ENCODE results near the gene RNF167.

The RNF167 gene

DNA sequence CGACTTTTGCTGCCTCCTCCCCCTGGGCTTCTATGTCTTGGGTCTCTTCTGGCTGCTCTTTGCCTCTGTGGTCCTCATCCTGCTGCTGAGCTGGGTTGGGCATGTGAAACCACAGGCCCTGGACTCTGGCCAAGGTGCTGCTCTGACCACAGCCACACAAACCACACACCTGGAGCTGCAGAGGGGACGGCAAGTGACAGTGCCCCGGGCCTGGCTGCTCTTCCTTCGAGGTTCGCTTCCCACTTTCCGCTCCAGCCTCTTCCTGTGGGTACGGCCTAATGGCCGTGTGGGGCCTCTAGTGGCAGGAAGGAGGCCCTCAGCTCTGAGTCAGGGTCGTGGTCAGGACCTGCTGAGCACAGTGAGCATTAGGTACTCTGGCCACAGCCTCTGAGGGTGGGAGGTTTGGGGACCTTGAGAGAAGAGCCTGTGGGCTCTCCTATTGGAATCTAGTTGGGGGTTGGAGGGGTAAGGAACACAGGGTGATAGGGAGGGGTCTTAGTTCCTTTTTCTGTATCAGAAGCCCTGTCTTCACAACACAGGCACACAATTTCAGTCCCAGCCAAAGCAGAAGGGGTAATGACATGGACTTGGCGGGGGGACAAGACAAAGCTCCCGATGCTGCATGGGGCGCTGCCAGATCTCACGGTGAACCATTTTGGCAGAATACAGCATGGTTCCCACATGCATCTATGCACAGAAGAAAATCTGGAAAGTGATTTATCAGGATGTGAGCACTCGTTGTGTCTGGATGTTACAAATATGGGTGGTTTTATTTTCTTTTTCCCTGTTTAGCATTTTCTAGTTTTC is 5.7 kb upstream of the RNF167 start:
- H3K27ac ChIP-seq = peak overlapping the region; percentile 44
- TF ChIP-seq, protein P1, sequence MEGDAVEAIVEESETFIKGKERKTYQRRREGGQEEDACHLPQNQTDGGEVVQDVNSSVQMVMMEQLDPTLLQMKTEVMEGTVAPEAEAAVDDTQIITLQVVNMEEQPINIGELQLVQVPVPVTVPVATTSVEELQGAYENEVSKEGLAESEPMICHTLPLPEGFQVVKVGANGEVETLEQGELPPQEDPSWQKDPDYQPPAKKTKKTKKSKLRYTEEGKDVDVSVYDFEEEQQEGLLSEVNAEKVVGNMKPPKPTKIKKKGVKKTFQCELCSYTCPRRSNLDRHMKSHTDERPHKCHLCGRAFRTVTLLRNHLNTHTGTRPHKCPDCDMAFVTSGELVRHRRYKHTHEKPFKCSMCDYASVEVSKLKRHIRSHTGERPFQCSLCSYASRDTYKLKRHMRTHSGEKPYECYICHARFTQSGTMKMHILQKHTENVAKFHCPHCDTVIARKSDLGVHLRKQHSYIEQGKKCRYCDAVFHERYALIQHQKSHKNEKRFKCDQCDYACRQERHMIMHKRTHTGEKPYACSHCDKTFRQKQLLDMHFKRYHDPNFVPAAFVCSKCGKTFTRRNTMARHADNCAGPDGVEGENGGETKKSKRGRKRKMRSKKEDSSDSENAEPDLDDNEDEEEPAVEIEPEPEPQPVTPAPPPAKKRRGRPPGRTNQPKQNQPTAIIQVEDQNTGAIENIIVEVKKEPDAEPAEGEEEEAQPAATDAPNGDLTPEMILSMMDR (IDR thresholded peaks at IDR 0.05) = no peak

DNA sequence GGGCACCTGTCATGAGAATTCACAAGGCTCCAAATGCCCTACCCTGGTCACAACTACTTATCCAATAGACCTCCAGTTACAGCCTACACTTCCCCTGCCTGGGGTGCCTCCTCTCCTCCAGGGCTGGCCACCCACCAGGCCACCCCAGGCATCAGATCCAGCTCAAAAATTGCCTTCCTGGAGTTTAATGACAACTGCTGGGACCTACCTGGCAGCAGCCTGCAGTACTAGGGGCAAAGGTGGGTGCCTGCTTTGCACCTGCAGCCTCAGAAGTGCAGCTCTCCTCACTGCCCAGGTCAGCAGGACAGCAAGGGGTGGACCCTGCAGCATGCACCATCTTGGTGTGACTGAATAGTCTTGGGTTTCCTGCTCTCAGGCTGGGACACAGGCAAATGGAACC is 4.4 kb upstream of the RNF167 start:
- TF ChIP-seq, protein P1 (IDR thresholded peaks at IDR 0.05) = no peak
- no peak overlapping the region for H3K4me3 ChIP-seq (ENCODE audit: low read depth in 1 of 2, low read length in 1 of 2)
- peaks cover 31% of the 10 kb centered on the region for H3K36me3 ChIP-seq
- H3K27ac ChIP-seq = no peak overlapping the region
- H3K4me1 ChIP-seq (ENCODE audit: control insufficient read depth in 1 of 2, insufficient read depth in 1 of 2, low read depth in 1 of 2, low read length in 1 of 2) = peaks cover 27 to 48% of the 10 kb centered on the region in 2 experiments
- H3K27me3 ChIP-seq = peaks cover 16% of the 10 kb centered on the region
- H3K9me3 ChIP-seq = no peaks in the 10 kb centered on the region

More for the DNA sequence above, 5.7 kb upstream of the RNF167 start:
- no peak overlapping the region for H3K4me3 ChIP-seq (ENCODE audit: low read depth in 1 of 2, low read length in 1 of 2)
- no peaks in the 10 kb centered on the region for H3K9me3 ChIP-seq
- H3K27me3 ChIP-seq = peaks cover 16% of the 10 kb centered on the region
- H3K36me3 ChIP-seq = peaks cover 32% of the 10 kb centered on the region
- peaks cover 24 to 35% of the 10 kb centered on the region in 2 experiments for H3K4me1 ChIP-seq (ENCODE audit: control insufficient read depth in 1 of 2, insufficient read depth in 1 of 2, low read depth in 1 of 2, low read length in 1 of 2)

DNA sequence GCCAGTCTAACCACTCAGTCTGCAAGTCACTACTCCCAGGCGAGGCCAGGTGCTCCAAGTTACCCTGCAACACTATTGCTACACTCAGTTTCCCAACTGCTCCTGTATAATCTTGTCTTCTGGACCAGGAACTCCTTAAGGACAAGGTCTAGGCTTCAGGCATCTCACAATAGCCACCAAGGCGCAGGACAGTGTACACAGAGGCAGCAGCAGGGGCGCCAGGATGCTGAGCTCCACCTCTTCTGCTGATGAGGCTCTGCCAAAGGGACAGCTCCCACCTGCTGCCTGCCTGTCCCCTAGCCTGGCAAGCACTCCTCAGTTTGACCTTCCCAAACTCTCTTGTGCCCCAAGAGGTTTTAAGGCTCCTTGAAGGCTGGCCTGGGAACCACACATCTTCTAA is 3.6 kb upstream of the RNF167 start:
- H3K9me3 ChIP-seq = no peaks in the 10 kb centered on the region
- H3K27me3 ChIP-seq = peaks cover 16% of the 10 kb centered on the region
- H3K4me1 ChIP-seq (ENCODE audit: control insufficient read depth in 1 of 2, insufficient read depth in 1 of 2, low read depth in 1 of 2, low read length in 1 of 2) = peaks cover 35 to 56% of the 10 kb centered on the region in 2 experiments
- no peak overlapping the region for H3K27ac ChIP-seq
- peaks cover 28% of the 10 kb centered on the region for H3K36me3 ChIP-seq
- no peak overlapping the region for H3K4me3 ChIP-seq (ENCODE audit: low read depth in 1 of 2, low read length in 1 of 2)
- TF ChIP-seq, protein P1 (IDR thresholded peaks at IDR 0.05) = no peak

DNA sequence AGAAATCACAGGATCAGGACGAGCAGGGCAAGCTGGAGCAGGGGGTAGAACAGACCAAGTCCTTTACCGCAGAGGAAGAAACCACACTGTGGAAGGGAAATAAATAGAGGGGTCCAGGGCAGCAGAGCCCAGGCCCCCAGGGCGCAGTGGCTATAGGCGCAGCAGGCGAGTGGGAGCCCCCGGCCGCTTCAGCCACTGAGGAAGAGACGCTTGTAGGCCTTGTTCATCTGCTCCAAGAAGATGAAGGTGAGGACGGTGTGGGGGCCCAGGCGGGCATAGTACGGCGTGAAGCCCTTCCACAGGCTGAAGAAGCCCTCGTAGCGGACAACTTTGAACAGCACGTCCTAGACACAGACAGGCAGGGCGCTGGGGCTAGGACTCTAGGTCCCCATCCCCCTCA is 2.5 kb upstream of the RNF167 start:
- H3K9me3 ChIP-seq = no peaks in the 10 kb centered on the region
- H3K27me3 ChIP-seq = peaks cover 16% of the 10 kb centered on the region
- peak overlapping the region; percentile 27 for H3K27ac ChIP-seq
- H3K4me3 ChIP-seq (ENCODE audit: low read depth in 1 of 2, low read length in 1 of 2) = no peak overlapping the region
- TF ChIP-seq, protein P1 (IDR thresholded peaks at IDR 0.05) = no peak
- H3K4me1 ChIP-seq (ENCODE audit: control insufficient read depth in 1 of 2, insufficient read depth in 1 of 2, low read depth in 1 of 2, low read length in 1 of 2) = peaks cover 46 to 61% of the 10 kb centered on the region in 2 experiments
- H3K36me3 ChIP-seq = peaks cover 35% of the 10 kb centered on the region

DNA sequence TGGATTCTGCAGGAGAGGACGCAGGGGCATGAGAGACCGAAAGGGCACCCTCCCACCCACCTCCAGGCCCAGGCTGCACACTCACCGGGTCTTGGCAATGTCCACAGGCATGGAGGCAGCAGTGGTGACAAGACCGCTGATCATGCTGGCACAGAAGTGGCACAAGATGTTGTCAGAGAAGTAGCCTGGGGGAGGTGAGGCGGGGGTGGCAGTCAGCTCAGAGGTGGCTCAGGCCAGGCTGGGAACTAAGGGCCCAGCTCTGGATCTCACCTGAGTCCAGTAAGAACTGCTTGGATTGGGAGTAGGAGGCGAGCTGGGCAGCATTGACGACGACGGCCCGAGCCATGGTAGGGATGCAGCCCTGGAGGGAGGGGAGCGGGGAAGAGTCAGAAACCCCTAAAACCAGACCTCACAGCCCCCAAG is 2.0 kb upstream of the RNF167 start:
- TF ChIP-seq, protein P1 (IDR thresholded peaks at IDR 0.05) = no peak
- Histone ChIP-seq H3K4me3 (ENCODE audit: low read depth in 1 of 2, low read length in 1 of 2) (no peak overlapping the region), H3K4me1 (ENCODE audit: control insufficient read depth in 1 of 2, insufficient read depth in 1 of 2, low read depth in 1 of 2, low read length in 1 of 2) (peaks cover 51 to 66% of the 10 kb centered on the region in 2 experiments)

More for the DNA sequence above, 2.0 kb upstream of the RNF167 start:
- peaks cover 41% of the 10 kb centered on the region for H3K36me3 ChIP-seq
- peak overlapping the region; percentile 96 for H3K27ac ChIP-seq
- no peaks in the 10 kb centered on the region for H3K9me3 ChIP-seq
- peaks cover 15% of the 10 kb centered on the region for H3K27me3 ChIP-seq

All from neutrophil (primary cell).